Activated T-helper 1 cell treated with Interleukin-2 at 50 U/mL for 16 hours (primary cell): ENCODE data around the gene ME3.

Experiments used
- DNase-seq: peaks from one replicate; pipeline ENCODE4 v3.0.0-alpha.2; 2020; ENCODE audit warnings: low read depth

The ME3 gene

DNA sequence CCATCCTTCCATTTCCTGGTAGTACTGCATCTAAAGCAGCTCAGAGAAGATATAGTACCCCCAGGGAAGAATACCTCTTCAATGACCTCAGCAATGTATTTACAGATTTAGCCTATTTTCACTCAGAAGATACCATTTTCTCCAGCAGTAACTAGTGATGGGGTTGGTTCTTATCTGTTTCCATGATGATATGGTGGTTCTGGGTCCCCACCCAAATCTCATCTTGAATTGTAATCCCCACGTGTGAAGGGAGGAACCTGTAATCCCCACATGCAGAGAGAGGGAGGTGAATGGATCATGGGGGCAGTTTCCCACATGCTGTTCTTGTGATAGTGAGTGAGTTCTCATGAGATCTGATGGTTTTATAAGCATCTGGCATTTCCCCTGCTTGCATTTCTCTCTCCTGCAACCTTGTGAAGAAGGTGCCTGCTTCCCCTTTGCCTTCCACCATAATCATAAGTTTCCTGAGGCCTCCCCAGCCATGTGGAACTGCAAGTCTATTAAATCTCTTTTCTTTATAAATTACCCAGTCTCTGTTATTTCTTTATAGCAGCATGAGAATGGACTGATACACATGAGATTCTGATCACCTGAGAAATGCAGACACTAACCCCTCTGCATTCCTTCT, 158.6 kb downstream of the ME3 start:
- no peak for DNase-seq

GRCh38 chr11:86513138-86513537, 159.3 kb downstream of the ME3 start:
- no peak for DNase-seq

GRCh38 chr11:86511086-86511551, 161.3 kb downstream of the ME3 start:
- DNase-seq: no peak

- DNase-seq: no peak
Measured at GRCh38 chr11:86510674-86511073, 161.7 kb downstream of the ME3 start.

GRCh38 chr11:86510097-86510496, 162.3 kb downstream of the ME3 start:
- no peak for DNase-seq

- no peak for DNase-seq
Measured at GRCh38 chr11:86509588-86509974, 162.8 kb downstream of the ME3 start.

GRCh38 chr11:86508604-86509587, 163.5 kb downstream of the ME3 start:
- no peak for DNase-seq

GRCh38 chr11:86507249-86507845, 165.1 kb downstream of the ME3 start:
- no peak for DNase-seq

DNA sequence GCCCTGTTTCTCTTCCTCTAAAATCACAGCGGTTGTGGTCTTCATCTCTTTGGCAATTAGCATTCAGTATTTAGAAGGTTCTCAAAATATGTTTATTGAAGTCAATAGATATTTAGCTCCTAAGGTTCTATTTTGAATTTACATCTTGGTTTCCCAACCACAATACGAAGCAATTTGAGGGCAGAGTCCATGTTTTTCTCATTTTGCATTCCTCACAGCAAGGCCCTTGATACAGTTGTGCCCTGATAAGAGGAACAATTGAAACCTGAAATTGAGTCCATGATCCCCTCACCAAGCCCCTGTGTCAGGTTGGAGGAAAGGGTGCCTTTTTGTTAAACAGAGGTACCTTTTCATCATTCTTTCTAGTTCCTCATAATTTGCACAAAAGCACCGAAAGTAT, 166.2 kb downstream of the ME3 start:
- DNase-seq: no peak

GRCh38 chr11:86503131-86503530, 169.3 kb downstream of the ME3 start:
- no peak for DNase-seq

GRCh38 chr11:86502137-86502642, 170.2 kb downstream of the ME3 start:
- no peak for DNase-seq

- no peak for DNase-seq
Measured at GRCh38 chr11:86500500-86501140, 171.8 kb downstream of the ME3 start.

- DNase-seq: no peak
Measured at GRCh38 chr11:86499723-86500129, 172.7 kb downstream of the ME3 start.

GRCh38 chr11:86497836-86498235, 174.6 kb downstream of the ME3 start:
- no peak for DNase-seq

- DNase-seq: no peak
Measured at GRCh38 chr11:86497310-86497709, 175.1 kb downstream of the ME3 start.

DNA sequence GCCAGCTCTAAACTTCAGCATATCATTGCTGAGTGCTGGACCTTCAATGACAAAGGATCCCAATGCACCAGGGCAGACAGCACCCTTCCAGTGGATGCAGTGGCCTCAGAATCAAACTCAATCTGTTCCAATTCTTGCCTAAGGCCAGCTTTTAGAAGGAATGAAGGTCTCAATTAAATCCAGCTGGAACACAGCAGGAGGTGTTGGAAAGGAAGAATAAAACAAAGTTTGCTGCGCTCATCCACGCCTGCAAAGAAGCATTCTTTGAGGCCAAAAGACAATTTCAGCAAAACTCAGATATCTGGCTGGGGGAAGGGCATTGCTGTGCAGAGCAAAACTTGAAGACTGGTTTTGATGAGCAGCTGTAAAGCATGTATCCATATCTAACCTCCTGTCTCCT, 177.1 kb downstream of the ME3 start:
- DNase-seq: no peak

DNA sequence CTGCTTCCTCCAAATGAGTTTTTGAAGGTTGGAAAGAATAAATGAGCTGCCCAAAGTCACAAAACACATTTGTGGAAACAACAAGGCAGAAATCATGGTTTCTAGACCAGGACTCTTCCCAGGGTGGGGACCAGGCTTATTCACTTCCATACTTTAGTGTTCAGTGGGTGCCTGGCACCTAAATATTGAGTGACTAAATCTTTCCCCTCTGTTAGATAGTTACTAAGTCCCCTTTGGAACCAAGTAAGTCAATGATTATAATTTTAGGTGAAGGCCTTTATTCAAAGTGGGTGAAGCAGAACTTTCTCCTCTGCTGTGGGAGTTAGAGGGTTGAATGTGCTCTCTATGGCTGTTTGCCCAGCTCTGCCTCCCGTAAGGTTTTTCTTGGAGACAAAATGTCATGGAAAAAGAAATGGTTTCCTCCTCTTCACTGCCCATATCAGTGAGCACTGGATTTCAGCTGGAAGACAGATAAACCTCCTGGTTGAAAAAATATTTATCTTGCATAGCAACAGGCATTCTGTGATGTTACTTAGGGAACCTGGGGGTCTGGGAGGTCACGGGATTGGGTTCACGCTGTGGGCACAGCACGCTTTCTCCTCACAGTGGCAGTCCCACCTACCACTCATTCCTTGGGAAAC, 179.9 kb downstream of the ME3 start:
- DNase-seq: no peak

GRCh38 chr11:86491027-86491426, 181.4 kb downstream of the ME3 start:
- DNase-seq: no peak

DNA sequence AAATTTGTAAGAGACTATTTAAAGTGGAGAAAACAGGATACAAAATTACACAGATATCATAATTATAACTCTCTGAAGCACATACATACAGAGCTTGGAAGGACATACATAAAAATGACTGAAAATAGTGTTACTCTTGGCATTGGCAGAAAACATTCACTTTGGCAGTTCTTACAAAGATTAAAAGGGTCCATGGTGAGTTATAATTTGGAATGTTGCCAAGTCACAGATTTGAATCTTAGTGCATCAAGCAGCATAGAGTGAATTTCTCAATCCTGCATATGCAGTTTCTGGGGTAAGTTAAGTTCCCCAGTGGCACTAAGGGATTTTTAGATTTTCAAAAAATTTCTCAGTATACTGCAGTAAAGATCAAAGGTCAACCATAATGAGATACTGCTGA, 181.8 kb downstream of the ME3 start:
- DNase-seq: no peak

- no peak for DNase-seq
Measured at GRCh38 chr11:86489442-86489841, 183.0 kb downstream of the ME3 start.

DNA sequence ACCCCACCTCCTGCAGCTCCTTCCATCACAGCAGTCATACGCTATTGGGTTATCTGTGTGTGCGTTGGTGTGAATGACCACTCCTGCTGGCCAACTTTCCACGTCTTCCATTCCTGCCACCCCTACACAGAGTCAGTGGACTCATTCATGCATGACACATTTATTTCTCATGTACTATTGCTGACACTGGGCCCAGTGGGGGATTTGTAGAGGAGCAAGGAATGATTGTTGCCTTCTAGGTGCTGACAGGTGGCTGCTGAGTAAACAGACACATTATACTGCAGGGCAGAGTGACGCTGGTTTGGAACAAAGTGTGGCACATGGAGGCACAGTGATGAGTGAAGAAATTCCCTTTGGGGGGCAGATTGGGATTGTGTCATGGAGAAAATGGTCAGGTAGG, 183.9 kb downstream of the ME3 start:
- no peak for DNase-seq

DNA sequence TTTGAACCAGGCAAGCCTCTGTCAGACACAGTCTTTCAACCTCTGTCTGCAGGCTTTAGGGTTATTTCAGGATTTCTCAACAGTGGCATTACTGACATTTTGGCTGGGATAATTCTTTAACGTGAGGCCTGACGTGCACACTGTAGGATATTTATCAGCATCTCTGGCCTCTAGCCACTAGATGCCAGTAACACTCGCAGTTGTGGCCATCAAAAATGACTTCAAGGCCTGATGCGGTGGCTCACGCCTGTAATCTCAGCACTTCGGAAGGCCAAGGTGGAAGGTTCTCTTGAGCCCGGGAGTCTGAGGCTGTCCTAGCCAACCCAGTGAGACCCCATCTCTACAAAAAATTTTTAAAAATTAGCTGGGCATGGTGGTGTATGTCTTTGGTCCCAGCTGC, 184.7 kb downstream of the ME3 start:
- no peak for DNase-seq
